SK-N-SH (cell line): ENCODE data around the gene HHAT.

Source experiments
- EP300 ChIP-seq, 2 experiments: IDR thresholded peaks; 2 replicates each; pipeline versions ENCODE4 v1.4.0 to v1.6.1; 2012; ENCODE audit warnings: borderline replicate concordance in 1 of 2, low read depth in 1 of 2, low read length in 1 of 2
- FOSL2 ChIP-seq: IDR thresholded peaks from 2 replicates; pipeline ENCODE4 v1.4.0; 2012; ENCODE audit warnings: low read depth, mild to moderate bottlenecking, moderate library complexity, borderline replicate concordance
- NFIC ChIP-seq: IDR thresholded peaks from 2 replicates; pipeline ENCODE4 v1.4.0; 2012; ENCODE audit warnings: borderline replicate concordance
- POLR2AphosphoS5 ChIP-seq: IDR thresholded peaks from 2 replicates; pipeline ENCODE4 v1.6.1; 2012; ENCODE audit warnings: low read depth, low read length
- RAD21 ChIP-seq: IDR thresholded peaks from 2 replicates; pipeline ENCODE4 v1.6.1; 2012; ENCODE audit warnings: mild to moderate bottlenecking, low read length
- TAF1 ChIP-seq: IDR thresholded peaks from 2 replicates; pipeline ENCODE4 v1.6.1; 2012; ENCODE audit warnings: low read depth, mild to moderate bottlenecking, low read length, moderate library complexity, borderline replicate concordance
- TEAD4 ChIP-seq: IDR thresholded peaks from 2 replicates; pipeline ENCODE4 v1.4.0; 2012; ENCODE audit warnings: mild to moderate bottlenecking, borderline replicate concordance; ENCODE audit not compliant: insufficient read depth
- TF ChIP-seq, protein P1 (sequence below): fragments of 200-600 bp; sonication (generic); IDR thresholded peaks from 2 replicates; pipeline ENCODE4 v1.6.1; 2017; ENCODE audit warnings: antibody characterized with exemption, mild to moderate bottlenecking, moderate library complexity
- TF ChIP-seq, protein P2 (sequence below): fragments of 150-350 bp; IDR thresholded peaks from 2 replicates; pipeline ENCODE4 v1.6.1; 2017; ENCODE audit warnings: antibody characterized with exemption, low read length, low read depth, borderline replicate concordance

DNA sequence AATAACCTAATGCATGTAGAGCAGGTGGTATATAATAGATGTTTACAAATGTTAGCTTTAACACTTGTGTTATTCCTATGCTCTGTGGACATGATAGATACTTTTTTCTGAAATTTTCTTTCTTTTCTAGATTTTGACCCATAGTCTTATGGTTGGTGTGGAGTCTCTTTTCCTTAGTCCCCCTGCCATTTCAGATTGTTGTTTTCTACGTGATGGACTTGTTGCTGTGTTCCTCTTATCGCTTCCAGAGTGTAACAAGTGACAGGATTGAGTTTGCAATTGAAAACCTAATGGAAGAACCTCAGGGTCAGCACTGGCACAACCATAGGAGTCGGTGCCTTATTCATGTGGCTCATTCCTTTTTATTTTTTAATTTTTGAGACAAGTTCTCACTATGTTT lies 136.4 kb downstream of the HHAT start:
- TF ChIP-seq, protein P1, sequence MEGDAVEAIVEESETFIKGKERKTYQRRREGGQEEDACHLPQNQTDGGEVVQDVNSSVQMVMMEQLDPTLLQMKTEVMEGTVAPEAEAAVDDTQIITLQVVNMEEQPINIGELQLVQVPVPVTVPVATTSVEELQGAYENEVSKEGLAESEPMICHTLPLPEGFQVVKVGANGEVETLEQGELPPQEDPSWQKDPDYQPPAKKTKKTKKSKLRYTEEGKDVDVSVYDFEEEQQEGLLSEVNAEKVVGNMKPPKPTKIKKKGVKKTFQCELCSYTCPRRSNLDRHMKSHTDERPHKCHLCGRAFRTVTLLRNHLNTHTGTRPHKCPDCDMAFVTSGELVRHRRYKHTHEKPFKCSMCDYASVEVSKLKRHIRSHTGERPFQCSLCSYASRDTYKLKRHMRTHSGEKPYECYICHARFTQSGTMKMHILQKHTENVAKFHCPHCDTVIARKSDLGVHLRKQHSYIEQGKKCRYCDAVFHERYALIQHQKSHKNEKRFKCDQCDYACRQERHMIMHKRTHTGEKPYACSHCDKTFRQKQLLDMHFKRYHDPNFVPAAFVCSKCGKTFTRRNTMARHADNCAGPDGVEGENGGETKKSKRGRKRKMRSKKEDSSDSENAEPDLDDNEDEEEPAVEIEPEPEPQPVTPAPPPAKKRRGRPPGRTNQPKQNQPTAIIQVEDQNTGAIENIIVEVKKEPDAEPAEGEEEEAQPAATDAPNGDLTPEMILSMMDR = no peak
- TF ChIP-seq TEAD4 (no peak), NFIC (no peak), EP300 (IDR thresholded peaks at IDR 0.05; ENCODE audit: borderline replicate concordance in 1 of 2, low read depth in 1 of 2, low read length in 1 of 2) (no peak), POLR2AphosphoS5 (no peak), RAD21 (no peak), FOSL2 (no peak), TAF1 (no peak)
- TF ChIP-seq, protein P2, sequence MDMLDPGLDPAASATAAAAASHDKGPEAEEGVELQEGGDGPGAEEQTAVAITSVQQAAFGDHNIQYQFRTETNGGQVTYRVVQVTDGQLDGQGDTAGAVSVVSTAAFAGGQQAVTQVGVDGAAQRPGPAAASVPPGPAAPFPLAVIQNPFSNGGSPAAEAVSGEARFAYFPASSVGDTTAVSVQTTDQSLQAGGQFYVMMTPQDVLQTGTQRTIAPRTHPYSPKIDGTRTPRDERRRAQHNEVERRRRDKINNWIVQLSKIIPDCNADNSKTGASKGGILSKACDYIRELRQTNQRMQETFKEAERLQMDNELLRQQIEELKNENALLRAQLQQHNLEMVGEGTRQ = no peak
